GM12874 (cell line): ENCODE measurements around the gene ATP11A.

ENCODE experiments used
- TF ChIP-seq, protein P1 (sequence below): IDR thresholded peaks from 2 replicates; pipeline ENCODE4 v1.5.1; 2011; ENCODE audit warnings: low read depth, mild to moderate bottlenecking, control low read depth, low read length, moderate library complexity; ENCODE audit not compliant: insufficient read depth

ATP11A gene

DNA sequence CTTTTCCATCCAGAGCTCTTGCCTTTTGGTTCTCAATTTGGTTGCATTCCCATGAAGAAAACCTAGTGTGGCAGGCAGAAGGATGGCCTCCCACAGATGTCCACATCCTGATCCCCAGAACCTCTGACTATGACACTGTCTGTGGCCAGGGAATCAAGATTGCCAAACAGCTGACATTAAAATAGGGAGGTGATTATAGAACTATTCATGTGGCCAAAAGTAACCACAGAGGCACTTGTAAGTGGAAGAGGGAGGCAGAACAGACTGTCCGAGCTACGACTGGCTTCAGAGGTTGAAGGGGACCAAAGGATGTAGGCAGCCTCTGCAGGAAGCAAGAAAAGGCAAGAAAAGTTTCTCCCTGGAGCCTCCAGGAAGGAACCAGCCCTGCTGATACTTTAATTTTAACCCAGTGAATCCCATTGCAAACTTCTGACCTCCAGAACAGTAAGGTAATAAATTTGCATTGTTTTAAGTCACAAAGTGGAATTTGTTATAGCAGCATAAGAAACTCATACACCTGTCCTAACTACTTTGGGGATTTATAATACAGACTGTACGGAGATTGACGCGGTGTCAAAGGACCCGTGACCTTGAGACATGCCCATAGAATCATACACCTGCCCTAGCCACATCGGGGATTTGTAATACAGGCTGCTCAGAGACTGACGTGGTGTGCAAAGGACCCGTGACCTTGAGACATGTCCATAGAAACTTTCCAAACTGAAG, 106.5 kb downstream of the ATP11A start:
- TF ChIP-seq, protein P1, sequence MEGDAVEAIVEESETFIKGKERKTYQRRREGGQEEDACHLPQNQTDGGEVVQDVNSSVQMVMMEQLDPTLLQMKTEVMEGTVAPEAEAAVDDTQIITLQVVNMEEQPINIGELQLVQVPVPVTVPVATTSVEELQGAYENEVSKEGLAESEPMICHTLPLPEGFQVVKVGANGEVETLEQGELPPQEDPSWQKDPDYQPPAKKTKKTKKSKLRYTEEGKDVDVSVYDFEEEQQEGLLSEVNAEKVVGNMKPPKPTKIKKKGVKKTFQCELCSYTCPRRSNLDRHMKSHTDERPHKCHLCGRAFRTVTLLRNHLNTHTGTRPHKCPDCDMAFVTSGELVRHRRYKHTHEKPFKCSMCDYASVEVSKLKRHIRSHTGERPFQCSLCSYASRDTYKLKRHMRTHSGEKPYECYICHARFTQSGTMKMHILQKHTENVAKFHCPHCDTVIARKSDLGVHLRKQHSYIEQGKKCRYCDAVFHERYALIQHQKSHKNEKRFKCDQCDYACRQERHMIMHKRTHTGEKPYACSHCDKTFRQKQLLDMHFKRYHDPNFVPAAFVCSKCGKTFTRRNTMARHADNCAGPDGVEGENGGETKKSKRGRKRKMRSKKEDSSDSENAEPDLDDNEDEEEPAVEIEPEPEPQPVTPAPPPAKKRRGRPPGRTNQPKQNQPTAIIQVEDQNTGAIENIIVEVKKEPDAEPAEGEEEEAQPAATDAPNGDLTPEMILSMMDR = no peak

DNA sequence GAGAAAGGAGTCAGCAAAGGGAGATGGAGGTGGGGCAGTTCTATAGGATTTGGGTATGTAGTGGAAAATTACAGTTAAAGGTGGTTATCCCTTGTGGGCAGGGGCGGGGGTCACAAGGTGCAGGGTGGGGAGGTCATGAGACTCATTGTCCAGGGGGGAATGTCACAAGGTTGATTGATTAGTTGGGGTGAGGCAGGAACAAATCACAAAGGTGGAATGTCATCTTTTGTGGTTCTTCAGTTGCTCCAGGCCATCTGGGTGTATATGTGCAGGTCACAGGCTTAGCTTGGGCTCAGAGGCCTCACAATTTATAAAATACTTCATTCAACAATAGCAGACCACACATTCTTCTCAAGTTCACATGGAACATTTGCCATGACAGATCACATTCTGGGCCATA, 109.6 kb downstream of the ATP11A start:
- TF ChIP-seq, protein P1 = no peak

DNA sequence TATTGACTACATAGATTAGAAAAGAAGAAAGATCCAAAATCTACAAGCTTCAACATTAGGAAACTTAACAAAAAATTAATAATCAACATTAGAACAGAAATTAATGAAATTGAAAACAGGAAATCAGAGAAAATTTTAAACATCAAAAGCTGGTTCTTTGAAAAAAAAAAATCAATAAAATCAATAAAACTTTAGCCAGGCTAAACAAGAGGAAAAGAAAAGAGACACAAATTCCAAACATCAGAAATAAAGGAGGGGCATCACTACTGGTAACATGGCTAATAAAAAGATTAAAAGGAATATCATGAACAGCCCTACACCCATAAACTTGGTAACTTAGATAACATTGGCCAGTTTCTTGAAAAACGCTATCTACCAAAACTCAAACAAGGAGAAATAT, 110.2 kb downstream of the ATP11A start:
- TF ChIP-seq, protein P1 = no peak

DNA sequence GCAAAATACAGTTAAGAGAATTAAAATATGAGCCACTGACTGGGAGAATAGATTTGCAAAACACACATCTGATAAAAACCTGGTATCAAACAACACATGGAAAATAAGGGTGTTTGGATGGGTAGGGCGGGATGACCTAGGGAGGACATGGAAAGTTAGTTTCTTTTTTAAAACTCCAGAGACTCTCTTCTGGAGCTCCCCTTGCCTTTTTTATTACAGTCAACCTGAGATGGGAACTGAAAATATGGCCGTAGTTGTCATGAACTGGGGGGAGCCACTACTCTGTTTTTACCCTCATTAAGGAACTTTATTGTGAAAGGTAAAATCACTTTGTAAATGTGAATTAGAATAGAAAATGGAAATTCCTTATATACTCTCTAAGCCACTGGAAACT, 113.0 kb downstream of the ATP11A start:
- TF ChIP-seq, protein P1 = no peak

DNA sequence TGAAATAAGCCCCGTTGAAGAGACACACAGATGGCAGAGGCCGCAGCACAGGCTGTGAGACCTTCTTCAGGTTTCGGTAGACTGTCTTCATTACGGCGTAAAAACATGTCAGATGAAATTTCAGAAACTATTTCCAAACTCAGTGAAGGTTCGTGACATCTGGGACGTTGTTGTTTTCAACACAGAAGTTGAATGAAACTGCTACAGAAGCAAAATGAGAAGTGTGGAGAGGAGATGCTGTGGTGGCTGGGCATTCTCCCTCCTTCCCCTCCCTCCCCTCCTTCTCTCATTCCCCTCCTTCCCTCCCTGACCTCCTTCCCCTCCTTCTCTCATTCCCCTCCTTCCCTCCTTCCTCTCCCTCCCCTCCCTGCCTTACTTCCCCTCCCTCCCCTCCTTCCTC, 113.6 kb downstream of the ATP11A start:
- TF ChIP-seq, protein P1 = no peak

DNA sequence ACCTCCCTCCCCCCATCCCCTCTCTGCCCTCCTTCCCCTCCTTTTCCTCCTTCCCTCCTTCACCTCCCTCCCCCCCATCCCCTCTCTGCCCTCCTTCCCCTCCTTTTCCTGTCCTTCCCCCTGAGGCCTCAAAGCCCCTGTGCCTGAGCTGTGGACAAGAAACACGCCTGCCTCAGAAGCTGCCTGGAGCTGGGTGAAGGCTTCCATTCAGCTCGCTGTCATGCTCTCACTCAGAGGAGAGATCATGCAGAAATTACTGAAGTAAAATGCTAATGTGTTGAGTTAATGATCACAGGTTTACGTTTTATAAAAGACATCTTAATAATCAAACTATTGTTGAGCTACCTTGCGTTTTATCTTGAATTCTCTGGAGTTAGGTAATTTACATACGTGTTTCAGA, 114.5 kb downstream of the ATP11A start:
- TF ChIP-seq, protein P1 = no peak

DNA sequence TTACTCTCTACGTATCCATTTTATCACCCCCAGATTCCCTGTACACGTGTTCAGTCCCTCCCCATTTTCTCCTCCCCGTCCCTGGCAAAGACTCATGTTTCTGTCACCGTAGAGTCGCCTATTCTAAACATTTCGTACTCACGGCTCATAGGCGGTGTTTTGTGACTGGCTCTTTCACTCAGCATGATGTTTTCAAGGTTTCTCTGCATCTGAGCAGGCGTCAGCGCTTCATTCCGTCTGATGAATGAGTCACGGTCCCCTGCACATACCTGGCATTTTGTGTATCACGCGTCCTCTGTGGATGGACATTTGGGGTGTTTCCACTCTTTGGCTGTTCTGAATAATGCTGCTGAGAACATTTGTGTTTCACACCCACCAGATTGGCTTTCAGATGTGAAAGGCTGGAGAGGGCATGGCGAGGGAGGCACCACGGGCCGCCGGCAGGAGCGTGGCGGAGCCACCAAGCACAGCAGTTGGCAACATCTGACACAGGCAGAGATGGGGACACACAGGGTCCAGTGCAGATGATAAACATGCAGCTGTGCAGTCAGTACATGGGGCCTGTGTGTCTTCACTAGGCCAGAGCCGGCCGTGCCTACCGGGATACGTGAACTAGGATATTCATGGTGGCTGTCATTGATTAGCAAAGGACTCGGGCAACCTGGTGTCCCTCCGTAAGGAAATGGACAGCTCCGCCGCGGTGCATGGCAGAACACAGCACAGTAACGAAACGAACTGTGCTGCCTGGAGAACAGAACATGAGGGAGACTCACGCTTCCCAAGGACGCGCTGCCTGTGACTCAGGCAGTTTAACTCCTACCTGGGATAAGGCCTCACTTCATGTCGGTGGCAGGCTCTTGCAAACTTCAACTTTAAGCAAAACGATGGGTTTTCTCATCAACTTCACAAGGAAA, 117.2 kb downstream of the ATP11A start:
- TF ChIP-seq, protein P1 = no peak
